ENCODE results near the gene PSPC1.

The PSPC1 gene

DNA sequence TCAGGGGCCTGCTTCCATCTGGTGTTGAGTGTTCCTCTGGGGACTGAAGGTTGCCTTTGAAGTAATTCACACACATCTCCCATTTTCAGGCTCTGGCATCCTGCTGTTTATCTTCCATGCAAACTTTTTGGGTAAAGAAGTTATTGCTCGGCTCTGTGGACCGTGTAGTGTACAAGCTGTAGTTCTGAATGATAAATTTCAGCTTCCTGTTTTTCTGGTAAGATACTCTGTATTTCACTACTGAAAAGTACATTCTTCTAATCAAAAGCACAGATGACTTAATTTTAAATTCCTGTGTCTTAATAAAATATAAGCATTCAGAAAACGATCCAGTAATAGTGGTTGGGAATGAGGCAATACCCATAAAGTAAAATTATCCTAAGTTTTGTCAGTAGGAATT lies 112.6 kb downstream of the PSPC1 start:
- no peak for DNase-seq

GRCh38 chr13:19668778-19669177 lies 114.0 kb downstream of the PSPC1 start:
- no peak for DNase-seq

DNA sequence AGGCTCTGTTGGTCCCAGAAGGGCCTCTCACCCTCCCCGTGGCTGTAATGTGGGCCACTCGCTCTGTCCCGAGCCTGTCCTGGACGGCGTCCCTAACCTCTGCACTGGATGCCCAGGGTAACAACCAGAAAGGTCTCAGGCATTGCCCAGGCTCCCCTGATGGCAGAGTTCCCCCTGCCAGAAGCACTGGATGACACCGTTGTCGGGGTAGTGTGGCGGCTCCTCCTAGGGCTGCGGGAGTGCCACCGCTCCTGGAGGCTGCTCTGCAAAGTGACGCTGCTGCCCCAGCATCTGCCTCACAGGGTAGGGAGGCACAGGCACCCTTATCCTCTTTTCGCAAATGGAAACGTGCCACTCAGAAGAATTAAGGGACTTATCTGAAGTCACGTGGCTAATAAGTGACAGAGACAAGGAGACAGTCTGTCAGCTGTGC lies 117.3 kb downstream of the PSPC1 start:
- no peak for DNase-seq

- DNase-seq = no peak
Measured at GRCh38 chr13:19664481-19665230, 118.1 kb downstream of the PSPC1 start.

- DNase-seq = no peak
Measured at GRCh38 chr13:19663416-19663979, 119.2 kb downstream of the PSPC1 start.

GRCh38 chr13:19661561-19661960 lies 121.2 kb downstream of the PSPC1 start:
- no peak for DNase-seq

DNA sequence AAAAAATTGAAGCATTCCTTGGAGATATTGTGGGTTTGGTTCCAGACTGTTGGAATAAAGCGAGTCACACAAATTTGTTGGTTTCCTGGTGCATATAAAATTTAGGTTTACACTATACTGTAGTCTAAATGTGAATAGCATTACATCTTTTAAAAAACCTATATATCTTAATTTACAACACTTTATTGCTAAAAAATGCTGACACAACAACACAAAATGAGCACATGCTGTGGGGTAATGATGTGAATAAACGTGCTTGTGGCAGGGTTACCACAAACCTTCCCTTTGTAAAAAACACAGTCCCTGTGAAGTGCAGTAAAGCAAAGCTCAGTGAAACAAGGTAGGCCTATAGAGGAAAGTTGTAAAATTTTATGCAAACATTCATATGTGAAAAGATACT lies 121.6 kb downstream of the PSPC1 start:
- DNase-seq = no peak

- DNase-seq = no peak
Measured at GRCh38 chr13:19658831-19659230, 123.9 kb downstream of the PSPC1 start.

DNA sequence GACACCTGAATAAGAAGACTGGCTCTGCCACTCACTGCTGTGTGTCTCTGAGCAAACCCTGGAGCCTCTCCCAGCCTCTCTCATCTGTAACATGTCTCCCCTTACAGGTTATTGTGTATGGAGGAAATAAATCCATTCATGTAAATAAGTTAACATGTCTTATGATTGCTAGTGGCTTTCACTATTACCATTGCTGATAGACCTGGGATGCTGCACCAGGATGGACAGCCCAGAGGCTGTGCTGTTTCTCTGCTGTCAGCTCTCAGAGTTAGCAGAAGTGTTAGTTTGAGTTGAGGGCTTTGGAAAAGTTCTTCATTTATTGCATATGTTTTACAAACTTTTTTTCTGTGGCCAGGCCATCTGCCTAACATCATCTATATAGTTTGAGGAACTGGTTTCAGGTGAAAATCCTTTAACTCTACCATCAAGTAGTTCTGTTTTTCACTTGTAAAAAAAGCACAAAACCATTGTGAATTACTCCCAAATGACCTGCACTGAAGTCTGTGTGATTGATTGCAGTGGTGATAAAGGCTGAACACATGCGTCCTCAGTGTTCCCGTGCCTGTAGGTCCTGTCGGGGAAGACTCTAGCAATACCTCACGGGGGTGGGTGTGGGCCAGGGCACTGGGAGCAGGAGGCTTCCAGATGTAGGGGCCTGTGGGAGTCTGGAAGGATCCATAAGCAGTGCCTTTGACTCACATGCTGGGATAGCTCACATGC lies 124.7 kb downstream of the PSPC1 start:
- DNase-seq = no peak
